Measurements from ENCODE around the gene MINDY1. TPM values are rescaled to one million over a fixed set of nuclear protein-coding genes. Genes with fewer than 3 reads are reported as not detected.
A peak's percentile ranks its signal among the peaks of the same experiment; 100 is the strongest.

MINDY1 gene
- total and polyA plus RNA-seq, 9 of the 15 experiments (the other 6 are each of a cell fraction or from before 2014, with no cell fraction given), result 0.49 to 11.0 (median 6.0) TPM

GRCh38 chr1:151047925-151048644 lies 41.4 kb upstream of the MINDY1 start (continued):
- peak; percentile 7; the same call in 1 of the 2 replicates for TF ChIP-seq STAG1 (CRISPR knock-in tag; IDR thresholded peaks at IDR 0.05; ENCODE audit: borderline replicate concordance)
- no peak for TF ChIP-seq TOE1 (IDR thresholded peaks at IDR 0.05; ENCODE audit: borderline replicate concordance)
- TF ChIP-seq TOE1 (CRISPR knock-in tag; IDR thresholded peaks at IDR 0.05; ENCODE audit: borderline replicate concordance, low read depth), result 0 out of 2 replicates have a peak, but pooled peaks have one; percentile 61
- TF ChIP-seq EP400 (IDR thresholded peaks at IDR 0.05), result no peak
- TF ChIP-seq RBM22 (IDR thresholded peaks at IDR 0.05; ENCODE audit: low read depth, low read length, poor library complexity, severe bottlenecking), result peak; percentile 77
- TF ChIP-seq RBFOX2 (IDR thresholded peaks at IDR 0.05; ENCODE audit: low read depth, low read length), result peak; percentile 58
- TF ChIP-seq ELF4 (CRISPR knock-in tag; IDR thresholded peaks at IDR 0.05), result no peak
- no peak for TF ChIP-seq NR0B1 (IDR thresholded peaks at IDR 0.05; ENCODE audit: partially characterized antibody)
- TF ChIP-seq CTCF (IDR thresholded peaks at IDR 0.05 in 2 of 3, conservative IDR thresholded peaks at IDR 0.05 in 1 of 3; ENCODE audit: insufficient read depth in 2 of 3, low read depth in 1 of 3, low read length in 3 of 3), result peak in 2 of 3 experiments; percentile 46 to 48; a peak in 5 of 6 replicates
- no peak for TF ChIP-seq PRMT5 (CRISPR knock-in tag; IDR thresholded peaks at IDR 0.05)
- TF ChIP-seq HMG20A (CRISPR knock-in tag; conservative IDR thresholded peaks at IDR 0.05), result no peak
- no peak for TF ChIP-seq MYC (IDR thresholded peaks at IDR 0.05; ENCODE audit: low read depth, low read length)
- 0 out of 2 replicates have a peak, but pooled peaks have one; percentile 55 for TF ChIP-seq MYC (CRISPR knock-in tag; IDR thresholded peaks at IDR 0.05; ENCODE audit: borderline replicate concordance, low read depth)
- TF ChIP-seq NR3C1 (CRISPR knock-in tag; IDR thresholded peaks at IDR 0.05), result 0 out of 2 replicates have a peak, but pooled peaks have one; percentile 34
- TF ChIP-seq NFIC (IDR thresholded peaks at IDR 0.05), result peak; percentile 51; the same call in 1 of the 2 replicates
- peak; percentile 40; the same call in 1 of the 2 replicates for TF ChIP-seq GABPB1 (CRISPR knock-in tag; IDR thresholded peaks at IDR 0.05)
- TF ChIP-seq THAP7 (CRISPR knock-in tag; IDR thresholded peaks at IDR 0.05), result peak; percentile 64; the same call in 1 of the 2 replicates

All from K562 (cell line).